ENCODE data around the gene LDAH. TPM values are rescaled to one million over a fixed set of nuclear protein-coding genes. Genes with fewer than 3 reads are reported as not detected.

The LDAH gene
- polyA plus RNA-seq, 1 experiment, result 10.0 TPM

DNA sequence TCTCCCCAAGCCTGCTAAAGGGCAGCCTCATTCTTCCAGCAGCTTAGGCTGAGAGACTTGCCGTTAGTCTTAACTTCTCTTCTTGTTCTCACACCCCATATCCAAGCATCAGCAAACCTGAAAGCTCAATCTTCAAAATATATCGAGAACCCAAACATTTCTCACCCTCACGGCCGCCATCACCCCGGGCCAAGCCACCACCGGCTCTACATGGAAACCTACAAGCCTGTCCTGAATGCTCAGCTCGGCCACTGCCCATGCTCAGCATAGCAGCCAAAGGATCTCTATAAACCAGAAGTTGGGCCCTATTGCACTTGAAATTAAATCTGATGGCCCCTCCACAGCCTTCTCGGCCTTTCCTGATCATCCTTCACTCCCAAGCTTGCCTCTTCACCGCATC lies 174.1 kb downstream of the LDAH start:
- peaks cover 3% of the 10 kb centered on the region for H3K36me3 ChIP-seq (ENCODE audit: control insufficient read depth, insufficient read depth, low read length)
- H3K27me3 ChIP-seq (ENCODE audit: control insufficient read depth, insufficient read depth, low read length), result no peaks in the 10 kb centered on the region
- POLR2A ChIA-PET, result no interaction called here
- no peak for DNase-seq (ENCODE audit: low read depth)
- TF ChIP-seq CTCF (IDR thresholded peaks at IDR 0.05; ENCODE audit: insufficient read depth, low read depth, low read length), result no peak
- no peak overlapping the region for H3K4me3 ChIP-seq (ENCODE audit: low read depth, low read length)
- CTCF ChIA-PET, result interaction anchor here (0.7 to 11.0 kb wide), 9 partner anchors 9 to 270 kb away, joined by 3 to 126 read pairs (median 5); partner anchors contain the start of gene GDF7

DNA sequence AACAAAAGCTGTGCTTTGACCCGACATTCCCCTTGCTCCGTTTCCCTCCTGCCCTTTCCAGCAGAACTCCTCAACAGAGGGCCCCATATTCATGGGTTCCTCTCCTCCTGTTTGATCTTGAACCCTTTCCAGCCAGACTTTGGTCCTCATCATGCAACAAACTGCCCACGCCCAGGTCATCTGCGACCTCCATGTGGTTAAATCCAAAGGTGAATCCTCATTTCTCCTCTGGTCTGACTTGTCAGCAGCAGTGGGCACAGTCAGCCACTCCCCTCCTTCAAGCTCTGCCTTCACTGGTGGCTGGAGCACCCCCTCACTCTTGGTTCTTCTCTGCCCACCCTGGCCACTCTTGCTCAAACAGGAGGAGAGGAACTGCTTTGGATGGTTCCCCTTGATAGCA lies 174.7 kb downstream of the LDAH start:
- TF ChIP-seq CTCF (IDR thresholded peaks at IDR 0.05; ENCODE audit: insufficient read depth, low read depth, low read length), result no peak
- ChIA-PET POLR2A (no interaction called here), CTCF (interaction anchor here (1.3 to 11.0 kb wide), 6 partner anchors 8 to 269 kb away, joined by 3 to 126 read pairs (median 5); partner anchors contain the start of gene GDF7)
- Histone ChIP-seq H3K27me3 (ENCODE audit: control insufficient read depth, insufficient read depth, low read length) (no peaks in the 10 kb centered on the region), H3K4me3 (ENCODE audit: low read depth, low read length) (no peak overlapping the region), H3K36me3 (ENCODE audit: control insufficient read depth, insufficient read depth, low read length) (peaks cover 3% of the 10 kb centered on the region)
- no peak for DNase-seq (ENCODE audit: low read depth)

- ChIA-PET CTCF (interaction anchor here (1.3 to 11.0 kb wide), 6 partner anchors 8 to 269 kb away, joined by 3 to 126 read pairs (median 6); partner anchors contain the start of gene GDF7), POLR2A (no interaction called here)
- peaks cover 3% of the 10 kb centered on the region for H3K36me3 ChIP-seq (ENCODE audit: control insufficient read depth, insufficient read depth, low read length)
- TF ChIP-seq CTCF (IDR thresholded peaks at IDR 0.05; ENCODE audit: insufficient read depth, low read depth, low read length), result no peak
- H3K27me3 ChIP-seq (ENCODE audit: control insufficient read depth, insufficient read depth, low read length), result no peaks in the 10 kb centered on the region
- no peak for DNase-seq (ENCODE audit: low read depth)
- H3K4me3 ChIP-seq (ENCODE audit: low read depth, low read length), result no peak overlapping the region
Observed at GRCh38 chr2:20647738-20648137, 175.2 kb downstream of the LDAH start.

DNA sequence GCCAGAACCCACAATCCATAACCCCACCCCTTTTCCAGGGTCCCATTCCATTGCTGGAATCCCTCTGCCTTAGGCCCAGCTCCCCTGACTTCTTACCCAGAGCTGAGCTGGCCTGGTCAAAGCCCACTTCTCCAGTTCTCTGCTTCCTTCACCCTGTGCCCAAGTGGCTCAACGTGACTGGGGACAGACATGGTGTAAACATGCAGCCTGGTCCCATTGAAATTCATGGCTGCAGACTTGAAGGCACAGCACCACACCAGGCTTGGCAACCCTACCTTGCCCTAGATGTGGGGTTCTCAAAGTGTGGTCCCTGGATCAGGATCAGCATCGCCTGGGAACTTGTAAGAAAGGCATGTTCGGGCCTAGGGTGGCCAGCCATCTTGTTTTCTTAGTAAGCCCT lies 175.7 kb downstream of the LDAH start:
- H3K27me3 ChIP-seq (ENCODE audit: control insufficient read depth, insufficient read depth, low read length), result no peaks in the 10 kb centered on the region
- H3K4me3 ChIP-seq (ENCODE audit: low read depth, low read length), result no peak overlapping the region
- ChIA-PET CTCF (interaction anchor here (0.9 to 11.0 kb wide), 4 partner anchors 11 to 236 kb away, joined by 3 to 126 read pairs (median 5); partner anchors contain the start of gene GDF7), POLR2A (no interaction called here)
- no peak for DNase-seq (ENCODE audit: low read depth)
- TF ChIP-seq CTCF (IDR thresholded peaks at IDR 0.05; ENCODE audit: insufficient read depth, low read depth, low read length), result no peak
- peaks cover 3% of the 10 kb centered on the region for H3K36me3 ChIP-seq (ENCODE audit: control insufficient read depth, insufficient read depth, low read length)

GRCh38 chr2:20646446-20646845 lies 176.5 kb downstream of the LDAH start:
- Histone ChIP-seq H3K36me3 (ENCODE audit: control insufficient read depth, insufficient read depth, low read length) (peaks cover 6% of the 10 kb centered on the region), H3K27me3 (ENCODE audit: control insufficient read depth, insufficient read depth, low read length) (no peaks in the 10 kb centered on the region), H3K4me3 (ENCODE audit: low read depth, low read length) (no peak overlapping the region)
- ChIA-PET CTCF (interaction anchor here (0.9 to 11.0 kb wide), 4 partner anchors 11 to 235 kb away, joined by 3 to 126 read pairs (median 5); partner anchors contain the start of gene GDF7), POLR2A (no interaction called here)
- no peak for DNase-seq (ENCODE audit: low read depth)
- TF ChIP-seq CTCF (IDR thresholded peaks at IDR 0.05; ENCODE audit: insufficient read depth, low read depth, low read length), result no peak
